Stimulated activated CD4-positive, alpha-beta T cell treated with anti-CD3 and anti-CD28 coated beads, Interleukin-4, amount 100 ng/mL, for 24 hours (primary cell): ENCODE results near the gene TOR3A.

ENCODE experiments used
- DNase-seq: peaks from one replicate; pipeline ENCODE4 v3.0.0-alpha.2; 2020

Gene TOR3A

DNA sequence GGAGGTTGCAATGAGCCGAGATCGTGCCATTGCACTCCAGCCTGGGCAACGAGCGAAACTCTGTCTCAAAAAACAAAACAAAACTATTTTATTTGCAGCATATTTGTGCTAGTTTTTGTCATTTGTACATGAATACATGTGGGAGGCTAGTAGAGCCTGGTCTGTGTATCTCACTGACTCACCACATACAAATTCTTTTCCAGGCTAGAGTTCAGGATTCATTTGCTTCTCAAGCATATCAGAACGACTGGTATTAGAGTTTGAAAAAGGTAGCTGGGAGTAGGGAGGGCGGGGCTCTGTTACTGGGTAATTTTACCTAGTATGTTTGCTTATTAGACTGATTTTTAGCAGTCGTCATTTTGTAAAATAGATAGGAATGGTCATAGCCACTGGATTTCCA, 4.5 kb upstream of the TOR3A start:
- no peak for DNase-seq

DNA sequence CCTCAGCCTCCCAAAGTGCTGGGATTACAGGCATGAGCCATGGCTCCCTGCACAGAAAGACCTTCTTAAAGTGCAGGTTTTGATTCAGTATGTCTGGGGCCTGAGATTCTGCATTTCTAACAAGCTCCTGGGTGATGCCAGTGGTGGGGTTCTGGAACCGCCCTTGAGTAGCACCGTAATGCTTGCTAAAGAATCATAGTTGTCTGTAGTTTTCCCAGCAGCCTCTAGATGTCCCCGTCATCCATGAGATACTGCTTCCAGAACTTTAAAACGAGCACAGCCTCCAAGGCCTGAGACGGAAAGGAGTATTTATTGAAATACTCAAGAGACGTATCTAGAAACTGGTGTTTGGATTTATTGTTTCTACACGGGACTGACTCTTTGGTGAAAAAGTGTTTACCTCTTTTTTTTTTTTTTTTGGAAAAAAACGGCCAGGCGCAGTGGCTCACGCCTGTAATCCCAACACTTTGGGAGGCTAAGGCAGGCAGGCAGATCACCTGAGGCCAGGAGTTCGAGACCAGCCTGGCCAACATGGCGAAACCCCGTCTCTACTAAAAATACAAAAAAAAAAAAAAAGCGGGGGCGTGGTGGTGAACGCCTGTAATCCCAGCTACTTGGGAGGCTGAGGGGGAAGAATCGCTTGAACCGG, 2.6 kb upstream of the TOR3A start:
- DNase-seq, result peak; percentile 56

DNA sequence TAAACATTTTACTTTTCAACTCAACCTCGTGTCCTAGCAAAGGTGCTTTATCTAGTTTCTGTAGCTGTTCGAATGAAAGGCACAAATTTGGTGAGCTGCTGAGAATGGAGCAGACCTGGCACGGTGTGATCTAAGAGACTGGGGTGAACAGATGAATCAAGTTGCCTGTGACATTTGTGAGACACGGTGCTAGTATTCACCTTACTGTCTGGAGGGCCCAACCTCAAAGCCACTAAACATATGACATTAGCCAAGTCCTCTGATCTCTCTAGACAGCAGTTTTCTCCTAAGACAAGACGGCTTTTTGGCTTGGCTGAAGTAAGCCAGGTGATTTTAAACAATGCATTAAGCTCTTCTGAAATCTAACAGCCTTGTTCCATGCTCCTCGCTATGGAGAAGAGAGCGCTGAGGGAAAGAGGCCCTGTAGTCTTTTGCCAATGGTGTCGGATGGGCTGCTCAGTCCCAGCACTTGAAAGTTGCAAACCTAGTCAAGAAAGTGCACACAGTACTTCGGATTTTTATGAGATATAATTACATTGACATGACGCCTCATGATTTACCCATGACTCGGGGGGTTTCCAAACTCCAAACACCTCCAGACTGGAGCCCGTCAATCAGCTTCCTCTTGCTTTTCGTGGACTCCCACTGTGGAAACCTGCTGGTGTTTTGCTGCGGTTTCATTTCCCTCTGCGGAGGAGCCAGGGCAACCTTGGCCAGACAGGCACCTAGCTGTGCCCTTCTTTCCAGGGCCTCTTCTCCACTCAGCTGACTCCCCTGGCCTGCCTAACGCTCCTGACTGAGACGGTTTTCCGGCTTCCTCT, 794 bp upstream of the TOR3A start:
- DNase-seq, result peak; percentile 39

DNA sequence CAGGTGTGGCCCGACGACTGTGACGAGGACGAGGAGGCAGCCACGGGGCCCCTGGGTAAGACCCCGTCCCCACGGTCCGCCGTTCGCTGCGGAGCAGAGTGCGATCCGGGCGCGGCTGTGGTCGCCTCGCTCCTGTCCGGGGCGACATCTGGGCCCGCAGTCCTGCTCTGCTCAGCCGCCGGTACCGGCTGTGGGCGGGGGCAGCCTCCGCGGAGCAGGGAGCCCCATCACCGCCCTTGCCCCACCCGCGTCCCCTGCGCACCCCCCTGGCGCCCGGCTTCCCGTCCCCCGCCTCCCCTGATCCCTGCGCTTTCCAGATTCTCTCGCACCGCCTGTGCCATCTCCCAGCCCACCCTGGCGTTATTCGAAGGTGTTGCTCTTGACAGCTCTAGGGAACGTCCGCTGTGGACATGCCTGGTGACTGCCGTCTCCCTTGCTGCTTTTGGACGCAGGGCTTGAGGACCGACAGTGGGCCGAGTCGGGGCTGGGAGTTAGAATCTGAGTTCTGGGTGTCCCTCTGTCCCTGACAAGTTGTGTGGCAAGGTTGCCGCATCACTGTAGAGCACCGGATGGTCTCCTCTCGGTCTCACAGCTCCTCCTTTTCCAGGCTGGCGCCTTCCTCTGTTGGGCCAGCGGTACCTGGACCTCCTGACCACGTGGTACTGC, 596 bp downstream of the TOR3A start:
- DNase-seq, result peak; percentile 31

DNA sequence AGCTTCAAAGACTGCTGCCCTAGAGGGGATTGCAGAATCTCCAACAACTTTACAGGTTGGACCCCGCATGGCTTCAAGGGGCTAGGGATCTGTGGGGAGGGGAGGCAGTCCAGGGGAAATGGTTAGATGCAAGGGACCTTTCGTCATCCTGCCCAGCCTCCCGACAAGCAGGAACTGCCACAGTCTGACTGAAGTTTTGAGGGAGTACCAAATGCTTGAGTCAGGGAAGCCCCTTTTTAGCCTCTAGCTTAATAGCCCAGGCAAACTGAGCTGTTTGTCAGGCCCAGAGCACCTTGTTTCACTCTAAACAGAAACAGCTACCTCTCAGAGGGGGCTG, 1.1 kb downstream of the TOR3A start:
- peak; percentile 14 for DNase-seq

DNA sequence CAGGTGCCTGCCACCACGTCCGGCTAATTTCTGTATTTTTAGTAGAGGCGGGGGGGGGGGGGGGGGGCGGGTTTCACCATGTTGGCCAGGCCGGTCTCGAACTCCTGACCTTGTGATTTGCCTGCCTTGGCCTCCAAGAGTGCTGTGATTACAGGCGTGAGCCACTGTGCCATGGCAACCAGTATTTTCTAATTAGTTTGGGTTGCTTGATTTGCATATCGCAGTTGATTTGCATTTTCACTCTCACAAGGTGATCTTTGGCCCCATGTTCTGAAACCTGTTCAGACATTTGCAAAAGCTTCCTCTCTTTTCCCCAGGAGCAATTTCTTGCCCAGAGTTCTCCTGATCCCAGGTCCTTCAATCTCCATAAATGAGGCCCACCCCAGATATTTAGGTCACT, 1.7 kb downstream of the TOR3A start:
- DNase-seq, result no peak

DNA sequence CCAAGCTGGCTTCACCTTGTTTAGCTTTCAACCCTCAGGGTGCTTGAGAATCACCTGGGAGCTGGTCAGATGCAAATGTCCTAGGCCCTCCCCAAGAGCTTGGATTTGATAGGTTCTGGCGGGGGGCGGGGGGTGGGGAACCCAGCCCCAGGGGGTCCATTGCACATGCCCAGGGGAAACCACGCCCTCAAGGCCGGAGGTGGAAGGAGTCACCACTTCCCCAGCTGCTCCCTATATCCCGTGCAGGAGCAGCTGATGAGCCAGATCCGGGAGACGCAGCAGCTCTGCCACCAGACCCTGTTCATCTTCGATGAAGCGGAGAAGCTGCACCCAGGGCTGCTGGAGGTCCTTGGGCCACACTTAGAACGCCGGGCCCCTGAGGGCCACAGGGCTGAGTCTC, 5.8 kb downstream of the TOR3A start:
- no peak for DNase-seq

DNA sequence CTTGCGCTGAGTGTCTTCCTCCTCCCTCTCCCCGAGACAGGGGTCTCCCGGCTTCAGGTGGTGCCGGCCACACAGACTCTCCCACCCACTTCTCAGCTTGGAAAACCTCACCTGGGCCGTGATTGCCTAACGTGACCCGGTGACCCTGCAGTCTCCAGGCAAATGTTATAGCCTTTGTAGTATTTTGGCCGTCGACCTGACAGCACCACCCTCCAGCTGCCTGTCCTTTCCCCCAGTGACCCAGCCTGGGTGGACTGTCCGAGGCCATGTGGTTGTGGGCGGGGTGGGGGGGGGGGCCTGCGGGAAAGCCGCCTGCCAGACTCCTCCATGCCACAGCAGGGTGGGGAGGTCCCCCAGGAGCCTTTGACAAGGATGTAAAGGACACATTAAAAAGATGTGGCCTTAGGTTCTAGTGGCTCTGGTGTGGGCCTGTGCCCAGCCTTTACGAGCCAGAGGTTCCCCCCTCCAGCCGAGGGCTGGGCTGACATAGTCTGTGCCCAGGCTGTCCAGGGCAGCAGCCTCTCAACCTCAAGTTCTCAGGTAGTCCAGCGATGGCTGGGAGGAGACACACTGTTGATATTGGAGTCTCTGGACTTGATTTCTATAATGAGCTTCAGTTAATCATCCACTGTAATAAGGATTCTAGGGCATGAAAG, 8.1 kb downstream of the TOR3A start:
- DNase-seq, result no peak

DNA sequence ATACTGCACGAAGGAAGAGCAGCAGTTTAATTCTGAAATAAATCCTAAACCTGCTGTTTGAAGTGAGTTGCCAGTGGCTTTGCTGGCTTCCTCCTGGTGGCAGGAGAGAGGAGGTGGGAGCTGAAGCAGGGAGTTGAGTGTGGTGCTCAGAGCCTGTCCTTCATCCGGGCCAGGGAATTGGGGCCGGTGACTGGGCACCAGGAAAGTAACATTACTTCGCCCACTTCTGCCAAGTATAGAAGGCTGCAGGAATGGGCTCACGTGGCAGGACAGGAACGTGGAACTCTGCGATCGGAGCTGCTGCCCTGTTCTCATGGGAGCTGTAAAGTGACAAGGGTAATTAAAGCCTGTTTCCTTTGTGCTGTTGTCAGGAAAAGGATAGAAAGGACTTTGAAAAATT, 8.7 kb downstream of the TOR3A start:
- no peak for DNase-seq

DNA sequence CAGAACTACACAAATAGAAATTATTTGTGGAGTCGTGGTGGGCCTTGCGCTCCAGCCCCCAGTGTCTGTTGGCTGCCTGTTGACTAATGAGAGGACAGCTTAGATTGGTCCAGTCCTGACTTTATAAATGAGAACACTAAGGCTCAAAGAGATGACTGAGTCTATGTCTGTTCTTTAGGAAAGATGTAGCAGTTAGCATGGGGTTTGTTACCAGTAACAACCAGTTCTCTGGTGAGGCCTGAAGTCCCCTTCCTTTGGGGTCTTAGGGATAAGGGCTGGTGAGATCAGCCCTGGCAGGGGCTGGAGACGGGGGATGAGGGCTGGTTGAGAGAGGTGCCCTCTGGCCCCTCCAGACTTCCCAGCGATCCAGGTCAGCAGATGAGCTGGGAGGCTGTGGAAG, 9.1 kb downstream of the TOR3A start:
- no peak for DNase-seq

DNA sequence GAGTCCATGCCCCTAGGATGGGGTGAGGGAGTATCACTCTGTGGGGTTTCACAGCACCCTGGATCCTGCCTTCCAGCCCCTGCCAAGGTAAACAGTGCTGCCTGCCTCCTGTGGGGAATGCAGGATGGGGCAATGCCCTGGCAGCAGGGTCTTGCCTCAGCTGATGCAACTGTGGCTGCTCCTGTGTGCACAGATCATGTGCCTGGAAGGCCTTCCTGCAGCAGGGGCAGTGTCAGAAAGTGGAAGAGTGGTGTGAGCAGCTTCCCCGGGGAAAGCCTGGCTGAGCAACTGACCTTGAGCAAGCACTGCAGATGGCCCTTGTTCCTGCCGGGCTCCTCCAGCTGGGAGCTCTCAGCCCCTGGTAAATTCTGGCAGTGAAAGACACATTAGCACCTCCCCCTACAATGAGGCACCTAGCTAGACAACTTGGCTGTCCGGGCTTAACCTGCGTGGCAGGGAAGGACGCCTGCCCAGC, 9.9 kb downstream of the TOR3A start:
- no peak for DNase-seq

DNA sequence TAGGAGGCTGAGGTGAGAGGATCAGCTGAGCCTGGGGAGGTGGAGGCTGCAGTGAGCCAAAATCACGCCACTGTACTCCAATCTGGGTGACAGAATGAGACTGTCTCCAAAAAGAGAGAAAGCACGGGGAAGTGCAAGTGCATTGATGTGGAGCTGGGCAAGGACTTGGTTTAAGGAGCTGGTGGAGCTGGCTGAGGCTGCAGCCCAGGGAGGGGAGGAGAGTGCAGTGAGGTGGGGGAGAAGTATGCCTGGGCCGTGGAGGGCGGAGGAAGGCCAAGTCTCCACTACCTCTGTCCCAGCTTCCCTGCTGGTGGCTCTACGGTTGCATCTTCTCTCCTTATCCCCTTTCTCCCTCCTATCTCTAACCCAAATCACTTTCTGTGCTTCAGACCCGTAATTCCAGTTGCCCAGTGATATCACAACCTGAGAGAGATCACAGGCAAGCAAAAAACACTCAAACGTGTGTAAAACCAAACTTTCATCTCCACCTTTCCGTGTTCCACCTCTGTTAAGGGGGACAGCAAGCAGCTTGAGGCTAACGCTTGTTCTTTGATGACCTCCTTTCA, 11.1 kb downstream of the TOR3A start:
- no peak for DNase-seq

DNA sequence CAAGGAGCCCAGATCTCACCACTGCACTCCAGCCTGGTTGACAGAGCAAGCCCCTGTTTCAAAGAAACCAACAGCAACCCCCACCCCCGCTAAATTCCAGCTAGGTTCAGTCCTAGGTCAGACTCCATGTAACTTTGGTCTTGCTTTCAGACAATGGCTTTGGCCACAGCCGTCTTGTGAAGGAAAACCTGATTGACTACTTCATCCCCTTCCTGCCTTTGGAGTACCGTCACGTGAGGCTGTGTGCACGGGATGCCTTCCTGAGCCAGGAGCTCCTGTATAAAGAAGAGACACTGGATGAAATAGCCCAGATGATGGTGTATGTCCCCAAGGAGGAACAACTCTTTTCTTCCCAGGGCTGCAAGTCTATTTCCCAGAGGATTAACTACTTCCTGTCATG, 12.9 kb downstream of the TOR3A start:
- no peak for DNase-seq

DNA sequence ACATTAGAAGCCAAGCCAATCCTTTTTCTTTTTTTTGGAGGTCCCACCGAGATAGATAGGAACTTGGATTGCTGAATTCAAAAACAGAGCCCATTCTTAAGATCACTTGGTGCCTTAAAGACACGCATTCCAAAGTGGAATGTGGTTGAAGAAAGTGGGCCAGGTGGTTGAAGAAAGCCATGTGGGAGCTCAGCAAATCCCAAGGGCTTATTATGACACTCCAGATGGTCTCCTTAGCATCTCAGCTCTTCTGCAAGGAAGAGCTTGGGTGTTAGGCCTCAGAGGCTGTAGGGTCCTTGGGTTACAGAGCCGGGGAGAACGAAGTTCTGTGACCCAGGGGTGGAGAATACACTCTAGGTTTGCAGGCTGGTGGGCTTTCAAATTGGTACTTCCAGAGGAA, 13.5 kb downstream of the TOR3A start:
- DNase-seq, result no peak

DNA sequence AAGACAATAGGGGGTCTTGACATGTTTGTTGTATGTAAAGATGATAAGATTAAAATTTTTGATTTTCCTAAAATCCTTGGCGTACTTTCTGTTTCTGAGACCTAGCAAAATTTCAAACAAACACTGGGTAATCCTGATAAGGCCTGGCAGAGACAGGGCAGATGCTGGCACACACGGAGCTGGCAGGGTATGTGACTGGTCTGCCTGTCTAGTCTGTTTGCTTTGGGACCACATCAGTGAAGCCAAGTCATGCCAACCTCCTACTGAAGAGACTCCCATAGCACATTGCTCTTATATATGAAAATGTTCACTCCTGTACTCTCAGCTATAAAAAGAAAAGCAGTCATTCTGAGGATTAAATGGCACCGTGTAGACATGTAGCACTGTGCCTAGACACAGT, 14.1 kb downstream of the TOR3A start:
- no peak for DNase-seq

DNA sequence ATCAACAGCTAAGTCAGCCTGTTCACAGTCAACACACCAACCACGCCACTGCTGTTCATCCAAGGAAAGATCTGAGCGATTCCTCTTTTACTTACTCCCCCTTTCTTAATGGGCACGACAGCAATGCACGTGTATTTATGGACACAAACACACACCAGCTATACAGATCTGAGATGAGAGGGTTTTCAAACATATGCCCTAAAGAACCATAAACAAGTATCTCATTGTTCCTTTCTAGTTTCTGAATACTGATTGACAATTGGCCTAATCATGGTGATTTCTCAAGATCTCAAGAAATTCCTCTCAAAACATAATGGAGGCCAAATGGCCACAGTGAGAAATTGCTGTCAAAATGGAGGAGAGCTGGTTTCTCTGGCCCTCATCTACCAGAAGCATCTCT, 18.0 kb downstream of the TOR3A start:
- no peak for DNase-seq

DNA sequence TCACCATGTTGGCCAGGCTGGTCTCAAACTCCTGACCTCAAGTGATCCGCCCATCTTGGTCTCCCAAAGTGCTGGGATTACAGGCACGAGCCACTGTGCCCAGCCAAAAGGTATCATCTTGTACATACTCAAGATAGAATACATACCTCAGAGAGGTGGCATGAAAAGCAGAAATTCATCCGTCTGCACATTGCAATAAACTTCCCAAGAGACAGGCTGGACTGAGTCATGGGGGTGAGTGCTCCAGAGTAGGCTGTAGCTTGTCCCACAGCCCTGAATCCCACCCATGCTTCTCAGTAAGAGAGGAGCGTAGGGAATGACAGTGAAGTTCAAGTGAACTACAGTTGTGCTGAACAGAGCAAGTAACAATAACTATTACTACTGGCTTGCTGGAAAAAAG, 19.7 kb downstream of the TOR3A start:
- DNase-seq, result no peak

DNA sequence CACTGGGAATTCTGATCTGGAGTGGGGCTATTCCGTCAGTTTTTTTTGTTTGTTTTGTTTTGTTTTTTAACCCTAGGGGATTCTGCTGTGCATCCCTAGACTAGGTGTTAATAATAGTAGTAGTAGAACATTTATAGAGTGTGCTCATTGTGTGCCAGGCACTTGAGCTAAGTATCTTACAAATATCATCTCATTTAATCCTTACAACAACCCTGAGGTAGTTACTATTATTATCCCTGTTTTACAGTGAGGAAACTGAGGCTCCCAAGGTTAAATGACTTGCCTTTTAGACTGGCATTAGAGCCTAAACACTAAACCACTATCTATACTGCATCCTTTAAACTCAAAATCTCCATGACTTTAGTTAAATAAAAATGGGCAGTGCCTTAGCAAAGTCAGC, 22.1 kb downstream of the TOR3A start:
- no peak for DNase-seq

DNA sequence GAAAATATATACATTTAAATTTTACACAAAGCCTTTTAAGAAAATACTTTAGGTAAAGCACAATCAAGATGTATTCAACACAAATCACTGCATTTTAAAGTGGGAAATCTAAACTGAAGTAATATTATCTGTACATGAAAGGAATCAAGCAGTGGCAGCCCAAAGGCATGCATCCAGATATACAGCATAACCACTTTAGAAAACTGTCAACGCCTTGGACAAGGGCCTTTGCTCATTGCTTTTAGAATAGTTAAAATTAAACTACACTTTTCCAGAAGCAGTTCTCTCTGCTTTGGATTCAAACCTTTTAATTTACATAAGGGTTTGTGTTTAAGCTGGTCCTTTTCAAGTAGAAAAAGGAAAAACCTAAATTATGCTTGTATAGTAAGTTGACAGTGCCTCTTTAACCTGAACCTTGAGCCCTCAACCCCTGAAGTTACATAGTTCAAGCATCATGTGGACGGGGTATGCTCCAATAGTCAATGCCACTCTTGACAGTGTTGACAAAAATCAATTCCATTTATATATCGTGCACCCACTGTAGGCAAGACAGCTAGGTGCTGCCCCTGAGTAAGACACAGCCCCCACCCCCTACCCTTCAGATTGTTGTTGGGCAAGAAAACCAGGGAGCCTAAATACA, 22.9 kb downstream of the TOR3A start:
- DNase-seq, result no peak

DNA sequence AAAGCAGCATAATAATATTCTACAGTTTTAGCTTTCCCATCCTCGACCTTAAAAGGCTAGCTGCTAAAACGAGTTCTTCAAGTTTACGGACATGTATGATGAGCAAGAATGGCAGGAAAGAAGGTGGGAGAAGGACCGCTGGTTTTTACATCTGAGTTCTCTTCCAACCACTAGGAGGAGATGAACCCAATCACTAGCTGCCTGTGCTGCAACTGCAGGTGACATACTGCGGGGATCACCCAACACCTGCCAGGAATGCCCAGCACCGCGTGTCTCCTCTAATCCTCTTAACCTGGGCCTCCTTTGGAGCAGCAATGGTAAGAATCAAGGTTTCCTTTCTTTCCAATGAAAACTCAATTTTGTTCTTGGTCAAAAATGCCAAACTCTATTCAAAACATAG, 23.5 kb downstream of the TOR3A start:
- no peak for DNase-seq

DNA sequence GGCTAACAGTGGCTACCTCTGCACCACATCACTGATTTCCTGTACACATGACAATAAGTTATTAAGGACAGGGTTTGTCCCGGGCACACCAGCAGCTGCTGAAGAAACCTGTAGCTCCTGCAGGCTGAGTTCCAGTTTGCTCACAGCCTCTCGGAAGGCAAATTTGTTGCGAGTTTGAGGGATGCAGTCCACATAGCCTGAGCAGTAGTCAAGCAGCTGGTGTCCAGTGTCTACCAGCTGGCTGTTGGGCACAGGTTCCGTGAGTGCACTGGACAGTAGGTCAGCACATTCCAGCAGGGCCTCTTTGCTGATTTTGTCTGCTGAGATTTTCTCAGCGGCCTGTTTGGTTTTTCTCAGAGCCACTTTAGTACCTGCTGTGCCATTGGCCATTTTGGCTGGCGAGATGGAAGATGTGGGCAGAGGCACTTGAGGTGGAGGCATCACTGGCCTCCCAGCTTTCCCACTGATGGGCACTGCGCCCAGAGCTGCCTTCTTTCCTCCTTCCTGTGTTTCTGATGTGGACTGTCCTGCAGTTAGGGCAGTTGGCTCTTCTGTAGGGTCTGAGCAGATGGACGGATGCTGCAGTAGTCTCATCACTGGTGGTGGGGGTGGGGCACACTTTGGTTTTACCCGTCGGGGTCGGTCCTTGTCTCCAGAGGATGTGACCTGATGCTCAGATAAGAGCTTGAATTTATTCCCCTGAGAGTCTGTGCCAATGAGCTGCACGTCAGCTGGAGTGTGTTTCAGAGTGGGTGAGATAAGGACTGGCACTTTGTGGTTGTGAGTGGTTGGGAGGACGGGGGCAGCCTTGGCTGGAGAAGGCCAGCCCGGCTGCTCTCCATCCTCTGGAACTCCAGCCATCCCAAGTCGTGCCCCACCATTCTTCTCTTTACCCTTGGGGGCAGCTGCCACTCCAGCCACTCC, 26.1 kb downstream of the TOR3A start:
- DNase-seq, result no peak

DNA sequence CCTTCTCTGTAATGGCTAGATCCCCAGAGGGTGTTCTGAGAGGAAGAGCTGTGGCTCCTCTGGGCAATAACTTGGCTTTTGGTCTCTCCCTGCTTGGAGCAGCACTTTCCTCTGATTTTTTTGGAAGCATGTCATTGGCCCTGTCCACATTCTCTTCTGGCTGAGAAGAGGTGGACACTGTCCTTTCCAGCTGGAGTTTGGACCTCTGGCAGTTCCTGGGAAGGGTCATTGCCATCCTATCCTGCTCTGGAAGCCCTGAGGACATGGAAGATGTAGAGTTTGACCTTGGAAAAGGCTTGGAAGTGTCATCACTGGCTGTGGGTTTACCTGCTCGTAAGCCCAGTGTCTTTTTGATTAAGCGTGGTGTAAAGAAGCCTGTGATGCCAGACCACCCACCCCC, 26.8 kb downstream of the TOR3A start:
- DNase-seq, result no peak
